PC-9 (cell line): ENCODE data around the gene SCG2. TPM values are rescaled to one million over a fixed set of nuclear protein-coding genes. Genes with fewer than 3 reads are reported as not detected.

Source experiments
- BruUV-seq: library from RNA; stranded (reverse); fragments of 400-500 nt; replicated peaks from 2 replicates; lab custom pipeline; 2021; lab: Mats Ljungman, UMichigan
- CTCF ChIA-PET: fragments of 300-600 bp; sonication (Branson Sonifier 250); formaldehyde crosslinking; loops from one replicate; lab custom pipeline; 2022; ENCODE audit warnings: antibody characterized with exemption; lab: Charles Lee
- POLR2A ChIA-PET: fragments of 300-600 bp; sonication (Branson Sonifier 250); formaldehyde crosslinking; loops from one replicate; lab custom pipeline; 2022; ENCODE audit warnings: antibody characterized with exemption; ENCODE audit not compliant: unreplicated experiment; lab: Charles Lee
- DNase-seq, 2 experiments: peaks; one replicate each; pipeline versions ENCODE4 v3.0.0 to v3.0.0-alpha.2; 2015 to 2022; ENCODE audit warnings: mixed read lengths in 1 of 2
- H2AFZ ChIP-seq: fragments of 200-600 bp; sonication (generic); 2 replicates; pipeline ENCODE4 v1.8.1; 2017; ENCODE audit warnings: antibody characterized with exemption
- H3F3A ChIP-seq: fragments of 200-600 bp; sonication (generic); 2 replicates; pipeline ENCODE4 v1.8.1; 2017; ENCODE audit warnings: antibody characterized with exemption, mild to moderate bottlenecking, low read depth; ENCODE audit not compliant: insufficient read depth
- H3K27ac ChIP-seq: fragments of 200-600 bp; sonication (generic); 2 replicates; pipeline ENCODE4 v1.6.1; 2016; ENCODE audit warnings: mixed run types
- H3K27me3 ChIP-seq: fragments of 200-600 bp; sonication (generic); 2 replicates; pipeline ENCODE4 v1.6.1; 2016; ENCODE audit warnings: low read depth, mixed run types; ENCODE audit not compliant: insufficient read depth
- H3K36me3 ChIP-seq: fragments of 200-600 bp; sonication (generic); 2 replicates; pipeline ENCODE4 v1.6.1; 2016; ENCODE audit warnings: low read depth, mixed run types
- H3K4me1 ChIP-seq: fragments of 200-600 bp; sonication (generic); replicated peaks from 2 replicates; pipeline ENCODE4 v1.6.1; 2016; ENCODE audit warnings: mixed run types; ENCODE audit not compliant: insufficient read depth
- H3K4me2 ChIP-seq: fragments of 200-600 bp; sonication (generic); 2 replicates; pipeline ENCODE4 v1.6.1; 2017; ENCODE audit warnings: mixed run types
- H3K4me3 ChIP-seq: fragments of 200-600 bp; sonication (generic); 2 replicates; pipeline ENCODE4 v1.6.1; 2016; ENCODE audit warnings: mixed run types
- H3K79me2 ChIP-seq: fragments of 200-600 bp; sonication (generic); 2 replicates; pipeline ENCODE4 v1.6.1; 2017; ENCODE audit warnings: low read depth, mixed run types
- H3K9me2 ChIP-seq: fragments of 200-600 bp; sonication (generic); 2 replicates; pipeline ENCODE4 v1.8.1; 2017; ENCODE audit warnings: mild to moderate bottlenecking; ENCODE audit not compliant: insufficient read depth
- H3K9me3 ChIP-seq: fragments of 200-600 bp; sonication (generic); 2 replicates; pipeline ENCODE4 v1.8.1; 2016; ENCODE audit warnings: low read depth; ENCODE audit not compliant: insufficient read depth
- H4K20me1 ChIP-seq: fragments of 200-600 bp; sonication (generic); 2 replicates; pipeline ENCODE4 v1.8.1; 2017; ENCODE audit not compliant: insufficient read depth
- EZH2 ChIP-seq: fragments of 200-600 bp; sonication (generic); IDR thresholded peaks from 2 replicates; pipeline ENCODE4 v1.8.0; 2017; ENCODE audit warnings: antibody characterized with exemption, low read depth
- intact Hi-C: fragments of 100-400 bp; cut with micrococcal nuclease; formaldehyde crosslinking; loops from one replicate; pipeline ENCODE4 v1.10.0; 2022; ENCODE audit not compliant: unreplicated experiment
- total RNA-seq: library from RNA; stranded (reverse); gene quantifications from 2 replicates; pipeline ENCODE4 v1.2.3, GENCODE V29; 2021
- TF ChIP-seq, protein P1 (sequence below): fragments of 200-600 bp; sonication (generic); conservative IDR thresholded peaks from 2 replicates; pipeline ENCODE4 v1.6.1; 2017; ENCODE audit warnings: mixed run types, antibody characterized with exemption, mild to moderate bottlenecking, moderate library complexity

The SCG2 gene
- total RNA-seq, 1 experiment from 2014 or later: 0.81 TPM

DNA sequence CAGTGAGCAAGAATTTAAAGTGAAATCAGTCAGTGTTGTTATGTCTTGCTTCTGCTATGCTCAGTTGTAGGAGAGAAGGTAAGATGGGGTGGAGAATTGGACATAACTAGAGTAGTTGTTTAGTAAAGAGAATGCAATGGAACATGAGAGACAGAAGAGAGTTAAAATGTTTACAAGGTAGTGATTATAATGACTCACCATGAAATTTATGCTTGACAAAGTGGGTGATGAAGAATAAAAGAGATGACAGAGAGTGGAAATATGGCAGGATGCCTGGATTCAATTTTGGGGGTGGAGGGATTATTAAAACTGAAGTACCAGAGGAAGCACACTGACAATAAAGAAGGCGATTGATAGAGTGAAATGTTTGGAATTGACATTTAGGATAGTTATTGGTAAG is 10.6 kb downstream of the SCG2 start:
- Histone ChIP-seq H3K9me3 (peaks cover 11% of the 10 kb centered on the region), H3K79me2 (no peaks in the 10 kb centered on the region), H3F3A (no peaks in the 10 kb centered on the region), H3K27ac (no peak overlapping the region), H4K20me1 (no peaks in the 10 kb centered on the region), H2AFZ (no peak overlapping the region), H3K9me2 (no peaks in the 10 kb centered on the region), H3K4me3 (no peak overlapping the region), H3K4me2 (no peak overlapping the region), H3K27me3 (no peaks in the 10 kb centered on the region), H3K36me3 (no peaks in the 10 kb centered on the region), H3K4me1 (peaks cover 13% of the 10 kb centered on the region)
- intact Hi-C loops: no loop called here
- no TSS peak for BruUV-seq
- ChIA-PET POLR2A (no interaction called here), CTCF (no interaction called here)
- no peak for TF ChIP-seq EZH2
- TF ChIP-seq, protein P1, sequence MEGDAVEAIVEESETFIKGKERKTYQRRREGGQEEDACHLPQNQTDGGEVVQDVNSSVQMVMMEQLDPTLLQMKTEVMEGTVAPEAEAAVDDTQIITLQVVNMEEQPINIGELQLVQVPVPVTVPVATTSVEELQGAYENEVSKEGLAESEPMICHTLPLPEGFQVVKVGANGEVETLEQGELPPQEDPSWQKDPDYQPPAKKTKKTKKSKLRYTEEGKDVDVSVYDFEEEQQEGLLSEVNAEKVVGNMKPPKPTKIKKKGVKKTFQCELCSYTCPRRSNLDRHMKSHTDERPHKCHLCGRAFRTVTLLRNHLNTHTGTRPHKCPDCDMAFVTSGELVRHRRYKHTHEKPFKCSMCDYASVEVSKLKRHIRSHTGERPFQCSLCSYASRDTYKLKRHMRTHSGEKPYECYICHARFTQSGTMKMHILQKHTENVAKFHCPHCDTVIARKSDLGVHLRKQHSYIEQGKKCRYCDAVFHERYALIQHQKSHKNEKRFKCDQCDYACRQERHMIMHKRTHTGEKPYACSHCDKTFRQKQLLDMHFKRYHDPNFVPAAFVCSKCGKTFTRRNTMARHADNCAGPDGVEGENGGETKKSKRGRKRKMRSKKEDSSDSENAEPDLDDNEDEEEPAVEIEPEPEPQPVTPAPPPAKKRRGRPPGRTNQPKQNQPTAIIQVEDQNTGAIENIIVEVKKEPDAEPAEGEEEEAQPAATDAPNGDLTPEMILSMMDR: no peak
- DNase-seq: no peak

DNA sequence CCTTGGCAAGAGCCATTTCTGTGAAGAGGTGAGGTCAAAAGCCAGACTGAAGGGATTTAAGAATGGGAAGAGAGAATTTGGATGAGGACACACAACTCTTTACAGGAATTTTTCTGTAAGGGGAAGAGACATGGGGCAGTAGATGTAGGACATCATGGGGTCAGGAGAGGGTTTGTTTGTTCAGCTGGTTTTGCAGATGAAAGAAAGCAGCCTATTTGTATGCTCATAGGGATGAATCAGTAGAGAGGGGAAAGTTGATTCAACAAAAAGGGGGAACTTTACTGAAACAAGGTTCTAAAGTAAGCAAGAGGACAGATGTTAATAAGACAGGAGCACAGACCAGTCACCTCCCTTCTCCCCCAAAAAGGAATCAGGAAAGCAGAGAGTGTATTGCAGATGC is 11.2 kb downstream of the SCG2 start:
- Histone ChIP-seq H3F3A (no peaks in the 10 kb centered on the region), H3K27me3 (no peaks in the 10 kb centered on the region), H3K27ac (no peak overlapping the region), H3K9me2 (no peaks in the 10 kb centered on the region), H3K79me2 (no peaks in the 10 kb centered on the region), H3K36me3 (no peaks in the 10 kb centered on the region), H3K4me2 (no peak overlapping the region), H3K9me3 (peaks cover 11% of the 10 kb centered on the region), H2AFZ (no peak overlapping the region), H3K4me3 (no peak overlapping the region), H4K20me1 (no peaks in the 10 kb centered on the region), H3K4me1 (peaks cover 20% of the 10 kb centered on the region)
- intact Hi-C loops: no loop called here
- no peak for DNase-seq
- TF ChIP-seq EZH2: no peak
- TF ChIP-seq, protein P1: no peak
- BruUV-seq: no TSS peak
- ChIA-PET POLR2A (no interaction called here), CTCF (no interaction called here)

GRCh38 chr2:223589901-223590300 is 12.3 kb downstream of the SCG2 start:
- CTCF ChIA-PET: interaction anchor here (0.6 kb wide), 1 partner anchor 21 kb away, joined by 4 read pairs; no protein-coding TSS in a partner anchor
- no TSS peak for BruUV-seq
- Histone ChIP-seq H3K79me2 (no peaks in the 10 kb centered on the region), H3K9me3 (peaks cover 11% of the 10 kb centered on the region), H3K27ac (no peak overlapping the region), H3F3A (no peaks in the 10 kb centered on the region), H3K27me3 (no peaks in the 10 kb centered on the region), H3K4me3 (no peak overlapping the region), H4K20me1 (no peaks in the 10 kb centered on the region), H2AFZ (no peak overlapping the region), H3K36me3 (no peaks in the 10 kb centered on the region), H3K4me2 (no peak overlapping the region), H3K9me2 (no peaks in the 10 kb centered on the region), H3K4me1 (peaks cover 28% of the 10 kb centered on the region)
- no peak for TF ChIP-seq EZH2
- TF ChIP-seq, protein P1: no peak
- no peak for DNase-seq
- POLR2A ChIA-PET: no interaction called here
- intact Hi-C loops: no loop called here
